ENCODE measurements around the gene TSHZ3.

DNA sequence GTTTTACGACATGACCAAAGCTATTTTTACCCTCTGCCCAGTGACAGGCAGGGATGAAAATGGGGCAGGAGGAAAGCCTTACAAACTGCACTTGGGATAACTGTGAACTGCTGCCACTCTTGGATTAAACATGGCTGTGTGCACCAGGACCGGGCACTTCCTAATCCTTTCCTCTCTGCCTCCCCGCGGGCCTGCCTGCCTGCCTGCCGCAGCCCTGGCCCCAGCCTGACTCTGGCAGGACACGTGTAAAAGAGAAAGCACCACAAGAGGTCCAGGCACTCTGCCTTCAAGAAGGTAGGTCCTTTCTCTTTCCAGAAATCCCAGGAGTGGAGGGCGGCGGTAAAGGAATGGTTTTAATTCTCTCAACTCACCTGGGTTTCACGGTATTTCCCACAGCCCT lies 4.8 kb downstream of the TSHZ3 start:
- TF ChIP-seq CTCF (IDR thresholded peaks at IDR 0.05; ENCODE audit: control extremely low read depth in 1 of 3, insufficient read depth in 1 of 3, low read depth in 1 of 3, low read length in 3 of 3) (no peak), CEBPB (IDR thresholded peaks at IDR 0.05; ENCODE audit: low read depth, low read length) (no peak), YY1 (IDR thresholded peaks at IDR 0.05; ENCODE audit: low read depth, low read length) (no peak), SRF (IDR thresholded peaks at IDR 0.05; ENCODE audit: low read depth, low read length) (no peak), BCL11A (IDR thresholded peaks at IDR 0.05; ENCODE audit: low read depth in 2 of 2, low read length in 2 of 2) (no peak), MAX (IDR thresholded peaks at IDR 0.05) (peak; percentile 69), POLR2A (IDR thresholded peaks at IDR 0.05; ENCODE audit: control extremely low read depth in 1 of 2, low read depth in 2 of 2, low read length in 2 of 2) (no peak), ZNF274 (IDR thresholded peaks at IDR 0.05; ENCODE audit: borderline replicate concordance, extremely low read depth, low read length) (no peak), RFX5 (IDR thresholded peaks at IDR 0.05; ENCODE audit: borderline replicate concordance, low read depth, low read length) (no peak)
- TF ChIP-seq, protein P1, sequence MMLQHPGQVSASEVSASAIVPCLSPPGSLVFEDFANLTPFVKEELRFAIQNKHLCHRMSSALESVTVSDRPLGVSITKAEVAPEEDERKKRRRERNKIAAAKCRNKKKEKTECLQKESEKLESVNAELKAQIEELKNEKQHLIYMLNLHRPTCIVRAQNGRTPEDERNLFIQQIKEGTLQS (IDR thresholded peaks at IDR 0.05; ENCODE audit: insufficient read depth, low read depth, low read length), result no peak
- TF ChIP-seq, protein P2, sequence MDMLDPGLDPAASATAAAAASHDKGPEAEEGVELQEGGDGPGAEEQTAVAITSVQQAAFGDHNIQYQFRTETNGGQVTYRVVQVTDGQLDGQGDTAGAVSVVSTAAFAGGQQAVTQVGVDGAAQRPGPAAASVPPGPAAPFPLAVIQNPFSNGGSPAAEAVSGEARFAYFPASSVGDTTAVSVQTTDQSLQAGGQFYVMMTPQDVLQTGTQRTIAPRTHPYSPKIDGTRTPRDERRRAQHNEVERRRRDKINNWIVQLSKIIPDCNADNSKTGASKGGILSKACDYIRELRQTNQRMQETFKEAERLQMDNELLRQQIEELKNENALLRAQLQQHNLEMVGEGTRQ (IDR thresholded peaks at IDR 0.05; ENCODE audit: low read length), result no peak
- TF ChIP-seq, protein P3, sequence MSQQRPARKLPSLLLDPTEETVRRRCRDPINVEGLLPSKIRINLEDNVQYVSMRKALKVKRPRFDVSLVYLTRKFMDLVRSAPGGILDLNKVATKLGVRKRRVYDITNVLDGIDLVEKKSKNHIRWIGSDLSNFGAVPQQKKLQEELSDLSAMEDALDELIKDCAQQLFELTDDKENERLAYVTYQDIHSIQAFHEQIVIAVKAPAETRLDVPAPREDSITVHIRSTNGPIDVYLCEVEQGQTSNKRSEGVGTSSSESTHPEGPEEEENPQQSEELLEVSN (IDR thresholded peaks at IDR 0.05), result no peak; the same call in 1 of the 2 replicates
